ENCODE measurements around the gene CCDC178.

- TF ChIP-seq POLR2A (IDR thresholded peaks at IDR 0.05) = no peak
- TF ChIP-seq CTCF (IDR thresholded peaks at IDR 0.05) = no peak
Measured at GRCh38 chr18:32919799-32920198, 520.7 kb downstream of the CCDC178 start.

Measured in lower leg skin (tissue), 3 donors.